Stimulated activated CD4-positive, alpha-beta T cell treated with anti-CD3 and anti-CD28 coated beads, Interleukin-12 subunit alpha, Interleukin-12 subunit beta, amount 100 ng/mL, for 4 hours (primary cell): Measurements from ENCODE around the gene TREML4.

Experiments
- DNase-seq: peaks from one replicate; pipeline ENCODE4 v3.0.0-alpha.2; 2020

The TREML4 gene

DNA sequence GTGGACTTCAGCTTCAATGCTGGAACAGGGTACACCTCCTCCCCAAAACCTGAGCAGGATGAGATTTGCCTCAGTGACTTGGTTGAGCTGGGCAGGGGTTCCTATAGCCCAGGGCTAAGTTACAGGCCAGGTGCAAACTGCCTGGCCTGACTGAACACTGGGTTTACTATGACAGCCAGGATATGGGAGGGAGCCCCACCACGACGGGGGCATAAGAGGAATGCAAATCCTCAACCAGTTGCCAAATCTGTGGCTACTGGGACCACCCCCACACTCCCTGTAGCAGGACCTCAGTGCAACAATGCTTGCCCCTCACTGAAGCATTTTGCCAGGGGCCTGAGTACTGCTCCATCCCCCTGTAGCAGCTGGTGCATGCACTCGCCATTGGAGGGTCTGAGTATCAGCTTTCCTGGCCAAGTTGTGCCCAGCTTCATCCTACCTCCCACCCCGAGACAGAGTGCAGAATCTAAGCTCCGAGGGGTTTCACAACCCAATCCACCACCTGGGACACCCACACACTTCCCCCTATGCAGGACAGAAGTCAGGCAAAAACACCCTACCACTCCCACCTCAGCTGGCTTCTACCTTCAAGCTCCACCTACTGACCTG is 27.6 kb downstream of the TREML4 start:
- DNase-seq: no peak

DNA sequence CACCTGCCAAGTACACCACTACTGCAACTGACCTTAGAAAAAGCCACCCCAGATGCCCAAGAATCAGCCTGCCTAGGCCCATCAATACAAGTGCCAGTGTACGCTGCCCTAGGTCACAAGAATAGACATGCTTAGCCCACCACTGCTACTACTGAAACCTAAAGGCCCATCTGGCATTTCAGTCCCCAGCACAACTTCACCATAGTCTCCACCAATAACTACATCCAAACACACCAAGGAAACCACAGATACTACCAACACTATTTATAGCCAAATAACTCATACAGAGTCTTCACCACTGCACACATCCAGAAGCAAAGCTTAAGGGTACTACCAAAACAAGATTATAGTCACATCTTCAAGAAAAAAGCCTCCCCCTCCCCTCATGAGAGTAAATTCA is 28.2 kb downstream of the TREML4 start:
- no peak for DNase-seq

DNA sequence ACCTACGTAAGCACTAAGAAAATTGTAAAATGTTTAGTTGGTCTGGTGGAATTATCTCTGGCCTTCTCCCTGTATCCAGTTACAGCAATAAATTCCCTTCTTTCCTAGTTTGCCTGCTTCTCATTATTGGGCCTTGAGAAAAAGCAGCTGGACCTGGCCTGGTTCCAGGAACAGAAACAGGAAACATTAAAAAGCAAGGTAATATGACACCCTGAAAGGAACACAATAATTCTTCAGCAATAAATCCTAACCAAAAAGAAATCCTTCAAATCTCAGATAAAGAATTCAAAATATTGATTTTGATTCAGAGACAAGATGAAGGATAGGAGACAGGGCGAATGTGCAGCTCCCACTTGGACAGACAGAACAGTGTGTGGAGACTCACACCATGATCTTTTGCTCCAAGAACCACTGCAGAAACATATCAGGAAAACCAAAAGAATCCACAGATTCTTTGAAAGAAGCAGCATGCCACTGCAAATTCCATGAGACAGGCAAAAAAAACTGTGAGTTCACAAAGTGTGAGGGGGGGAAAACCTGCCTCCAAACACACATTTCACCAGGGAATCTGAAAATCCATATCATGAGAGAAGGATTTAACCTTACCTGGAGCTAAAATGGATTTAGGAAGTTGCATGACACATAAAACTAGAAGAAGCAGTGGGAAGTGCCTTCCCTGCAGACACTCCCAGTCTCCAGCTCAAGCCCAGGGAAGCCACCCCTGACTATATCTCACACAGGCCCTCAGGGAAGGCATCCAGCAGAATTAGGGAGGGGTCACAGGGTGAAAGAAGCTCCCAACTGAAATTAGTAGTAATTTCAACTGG is 29.4 kb downstream of the TREML4 start:
- no peak for DNase-seq

DNA sequence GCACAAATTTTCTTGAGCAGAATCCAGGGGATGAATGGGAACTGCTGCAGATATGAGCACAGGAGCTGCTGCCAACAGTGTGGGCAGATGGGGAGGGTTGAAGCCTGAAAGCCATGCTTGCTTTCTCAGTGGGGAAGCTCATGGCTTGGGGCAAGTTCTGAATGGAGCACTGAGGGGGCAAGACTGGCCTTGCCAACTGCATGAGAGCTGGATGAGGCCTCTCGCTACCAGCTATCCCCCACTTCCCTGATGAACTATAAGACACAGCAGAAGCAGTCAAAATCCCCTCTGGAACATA is 30.0 kb downstream of the TREML4 start:
- no peak for DNase-seq

DNA sequence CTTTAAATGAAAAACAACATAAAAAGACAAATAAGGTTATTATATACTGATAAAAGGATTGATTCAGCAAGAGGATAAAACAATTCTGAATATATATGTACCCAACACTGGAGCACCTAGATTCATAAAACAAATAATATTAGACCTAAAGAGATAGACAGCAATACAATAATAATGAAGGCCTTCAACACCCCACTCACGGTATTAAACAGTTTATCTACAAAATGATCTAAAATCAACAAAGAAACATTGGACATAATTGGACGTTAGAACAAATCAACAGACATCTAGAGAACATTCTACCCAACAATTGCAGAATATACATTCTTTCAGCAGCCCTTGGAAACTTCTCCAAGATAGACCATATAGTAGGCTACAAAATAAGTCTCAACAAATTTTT is 34.3 kb downstream of the TREML4 start:
- no peak for DNase-seq

DNA sequence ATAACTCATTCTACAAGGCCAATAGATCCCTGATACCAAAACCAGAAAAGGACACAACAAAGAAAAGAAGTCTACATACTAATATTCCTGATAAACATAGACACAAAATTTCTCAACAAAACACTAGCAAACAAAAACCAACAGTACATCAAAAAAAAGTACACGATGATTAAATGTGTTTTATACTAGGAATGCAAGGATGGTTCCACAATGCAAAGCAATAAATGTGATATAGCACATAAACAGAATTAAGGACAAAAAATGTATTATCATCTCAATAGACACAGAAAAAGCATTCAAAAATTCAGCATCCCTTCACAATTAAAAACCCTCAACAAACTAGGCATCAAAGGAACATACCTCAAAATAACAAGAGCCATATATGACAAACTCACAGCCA is 35.1 kb downstream of the TREML4 start:
- no peak for DNase-seq

DNA sequence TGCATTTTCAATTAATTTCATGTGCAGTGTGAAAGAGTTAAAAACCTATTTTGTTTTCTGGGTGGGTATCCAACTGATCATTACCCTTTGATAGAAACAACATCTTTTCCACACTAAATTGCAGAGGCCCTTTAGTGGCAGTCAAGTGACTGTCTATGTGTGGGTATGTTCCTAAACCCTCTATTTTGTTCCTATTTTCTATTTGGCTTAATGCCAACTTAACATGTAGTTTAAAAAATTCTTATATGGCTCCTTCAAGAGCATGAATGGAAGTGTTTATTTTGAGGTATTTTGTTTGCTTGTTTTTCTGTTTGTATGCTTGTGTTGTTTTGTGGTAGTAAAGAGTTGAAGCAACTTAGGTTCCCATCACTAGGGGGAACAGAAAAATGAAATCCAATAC is 38.4 kb downstream of the TREML4 start:
- no peak for DNase-seq

DNA sequence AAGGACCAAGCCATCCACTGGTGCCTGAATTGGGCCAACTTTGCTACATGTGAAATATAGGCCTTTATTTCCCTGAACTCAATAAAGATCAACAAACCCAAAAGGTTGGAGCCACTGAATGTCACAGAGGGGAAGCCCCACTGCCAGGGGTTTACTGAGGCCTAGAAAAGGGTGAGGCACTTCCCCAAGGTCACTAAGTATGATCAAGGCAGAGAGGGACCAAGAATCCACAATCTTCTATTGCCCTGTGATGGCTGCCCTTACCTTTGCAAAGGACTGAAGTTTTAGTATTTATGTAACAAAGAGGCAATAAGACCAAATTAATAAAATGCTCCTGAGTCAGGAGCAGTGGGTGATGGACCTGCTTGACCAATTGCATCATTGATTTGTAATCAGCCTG is 40.3 kb downstream of the TREML4 start:
- no peak for DNase-seq

DNA sequence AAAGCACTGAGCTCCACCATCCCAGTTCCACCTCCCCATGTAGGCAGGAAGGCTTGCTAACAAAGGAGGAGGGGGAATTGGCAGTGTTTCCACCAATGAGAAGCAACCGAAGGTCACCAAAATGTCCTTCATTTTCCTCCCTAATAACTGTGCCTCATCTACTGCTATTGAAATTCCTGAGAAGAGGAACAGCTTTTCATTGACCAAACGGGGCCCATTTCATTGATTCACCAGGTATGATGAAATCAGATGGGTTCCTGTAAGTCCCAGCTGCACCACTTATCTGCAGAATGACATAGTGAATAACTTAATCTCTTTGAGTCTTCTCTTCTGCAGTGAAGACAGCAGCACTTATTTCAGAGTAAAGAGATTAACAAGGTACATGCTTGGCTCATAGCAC is 41.0 kb downstream of the TREML4 start:
- DNase-seq: no peak

DNA sequence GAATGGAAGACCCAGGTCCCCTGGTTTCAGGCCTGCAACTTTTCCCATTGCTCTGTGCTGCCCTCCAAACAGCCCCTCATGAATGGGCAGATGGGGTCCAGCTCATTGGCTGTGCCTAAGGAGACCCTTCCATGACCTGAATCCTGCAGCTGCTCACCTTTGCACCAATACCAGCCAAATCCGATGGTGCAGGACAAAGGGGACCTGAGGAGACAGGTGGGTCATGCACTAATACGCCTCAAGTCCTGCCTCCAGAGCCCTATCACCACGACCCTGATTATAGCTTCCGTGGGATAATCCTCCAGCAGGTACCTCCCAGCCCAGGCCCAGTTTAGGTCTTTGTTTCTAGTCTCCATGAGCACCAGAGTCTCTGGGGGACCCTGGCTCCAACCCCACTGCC is 41.6 kb downstream of the TREML4 start:
- DNase-seq: no peak

DNA sequence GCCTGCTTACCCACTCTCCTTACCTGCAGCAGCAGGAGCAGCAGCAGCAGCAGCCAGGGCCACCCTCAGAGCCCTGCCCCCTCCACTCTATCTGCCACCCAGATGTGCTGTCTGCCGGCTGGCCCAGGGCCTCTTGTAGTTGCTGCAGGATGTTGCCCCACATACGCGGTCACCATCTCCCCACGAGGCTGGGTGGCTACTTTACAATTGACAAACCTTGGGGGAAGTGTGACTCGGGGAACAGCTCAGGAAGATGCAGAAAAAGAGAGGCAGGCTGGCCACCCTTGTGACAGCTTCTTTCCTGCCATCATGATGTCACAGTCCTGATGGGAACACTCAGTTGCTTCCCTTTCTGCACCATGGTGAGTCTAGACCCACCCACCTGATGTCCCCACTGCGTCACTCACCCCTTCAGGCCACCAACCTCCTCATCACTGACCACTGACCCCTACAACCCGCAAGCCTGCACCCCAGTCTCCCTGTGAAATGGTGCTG is 43.8 kb downstream of the TREML4 start:
- DNase-seq: no peak

DNA sequence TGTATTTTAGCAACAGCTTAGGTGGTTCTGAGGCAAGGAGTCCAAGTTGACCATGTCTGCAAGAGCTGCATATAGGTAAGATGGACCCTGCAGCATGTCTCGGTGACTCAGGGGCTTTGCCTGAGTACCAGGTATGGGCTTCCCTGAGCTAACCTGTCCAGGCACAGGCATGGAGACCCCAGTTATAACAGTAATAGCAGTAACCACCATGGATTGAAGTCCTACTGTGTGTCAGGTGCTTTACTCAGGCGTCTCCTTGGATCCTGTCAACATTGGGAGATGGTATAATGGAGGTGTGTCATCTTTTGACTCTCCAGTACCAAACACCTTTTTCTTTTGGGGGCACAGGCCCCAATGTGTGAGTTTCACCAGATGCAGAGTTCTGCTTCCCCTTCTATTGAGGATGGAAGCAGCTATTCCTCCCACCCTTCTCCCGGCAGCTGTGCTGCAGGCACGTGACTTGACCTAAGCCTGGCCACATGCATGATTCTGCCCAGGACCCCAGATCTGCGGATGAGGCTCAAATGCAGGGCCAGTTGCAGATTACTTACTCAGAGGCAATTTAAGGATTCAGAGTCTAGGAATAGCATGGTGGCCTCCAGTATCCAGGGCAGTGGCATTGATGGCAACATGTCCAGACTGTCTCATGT is 44.6 kb downstream of the TREML4 start:
- DNase-seq: no peak

DNA sequence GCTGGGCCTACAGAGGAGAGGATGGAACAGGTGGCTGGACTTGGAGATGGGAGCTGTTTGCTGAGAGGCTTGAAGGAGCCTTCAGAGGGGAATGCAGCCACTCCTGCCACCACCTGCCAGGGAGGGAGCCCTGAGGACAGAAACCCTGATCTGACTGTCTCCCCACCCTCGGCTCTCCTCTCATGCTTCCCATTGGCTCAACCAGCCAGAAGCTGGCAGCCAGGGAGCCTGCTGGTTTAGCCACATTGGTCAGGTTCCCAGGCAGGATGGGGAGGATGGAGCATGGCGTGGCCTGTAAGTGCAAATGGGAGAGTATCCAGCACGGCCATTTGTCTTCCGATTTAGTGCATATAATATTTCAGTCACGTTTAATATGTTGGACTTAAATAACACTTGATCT is 45.6 kb downstream of the TREML4 start:
- no peak for DNase-seq

DNA sequence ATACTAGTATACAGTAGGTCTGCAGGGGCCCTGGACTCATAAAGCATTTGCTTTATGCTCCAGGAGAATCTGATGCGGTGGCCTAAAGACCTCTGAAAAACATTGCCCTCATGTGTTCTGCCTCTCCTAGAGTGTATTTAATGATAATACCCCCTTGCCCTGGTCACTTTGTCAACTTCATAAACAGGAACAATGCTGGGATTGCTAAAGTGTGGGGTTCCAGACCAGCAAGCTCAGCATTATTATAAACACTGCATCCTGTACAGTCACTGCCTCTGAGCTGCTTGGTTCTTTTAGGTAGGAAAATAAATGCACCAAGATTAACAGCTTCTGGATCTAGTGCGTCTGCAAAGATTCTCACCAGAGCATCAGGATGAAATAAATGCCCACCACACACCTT is 46.1 kb downstream of the TREML4 start:
- no peak for DNase-seq

DNA sequence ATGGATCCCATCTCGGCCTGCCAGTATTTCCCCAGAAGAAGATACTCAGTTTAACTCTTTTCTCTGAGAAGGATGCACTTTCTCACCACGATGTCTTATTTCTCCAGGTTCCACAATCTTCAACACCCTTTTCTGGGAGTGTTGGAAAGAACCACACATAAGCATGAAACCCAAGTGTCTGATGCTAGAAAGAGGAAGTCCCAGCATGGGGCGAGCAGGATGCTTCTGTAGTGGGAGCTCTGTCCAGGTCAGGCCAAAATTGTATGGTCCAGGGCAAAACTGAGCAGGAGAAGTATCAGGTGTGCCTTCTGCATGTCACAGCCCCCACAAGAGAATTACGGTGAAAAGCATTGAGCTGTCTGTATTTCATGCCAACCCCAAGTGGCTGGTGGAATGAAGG is 47.3 kb downstream of the TREML4 start:
- no peak for DNase-seq

DNA sequence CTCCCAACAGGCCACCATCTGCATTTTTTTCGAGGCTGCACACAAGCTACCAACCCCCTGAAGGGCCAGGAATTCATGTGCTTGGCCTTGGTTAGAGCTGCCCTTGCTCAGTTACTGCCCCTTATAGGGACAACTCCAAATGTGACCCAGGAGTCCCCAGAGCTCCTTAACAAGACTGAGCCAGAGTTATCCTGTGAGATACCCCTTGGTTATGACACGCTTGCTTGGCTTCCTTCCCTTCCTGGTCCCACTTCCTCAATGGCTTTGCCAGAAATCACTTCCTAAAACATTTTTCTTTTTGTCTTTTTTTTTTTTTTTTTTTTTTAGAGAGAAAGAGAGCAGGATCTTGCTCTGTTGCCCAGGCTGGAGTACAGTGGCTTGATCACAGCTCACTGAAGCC is 49.5 kb downstream of the TREML4 start:
- no peak for DNase-seq

DNA sequence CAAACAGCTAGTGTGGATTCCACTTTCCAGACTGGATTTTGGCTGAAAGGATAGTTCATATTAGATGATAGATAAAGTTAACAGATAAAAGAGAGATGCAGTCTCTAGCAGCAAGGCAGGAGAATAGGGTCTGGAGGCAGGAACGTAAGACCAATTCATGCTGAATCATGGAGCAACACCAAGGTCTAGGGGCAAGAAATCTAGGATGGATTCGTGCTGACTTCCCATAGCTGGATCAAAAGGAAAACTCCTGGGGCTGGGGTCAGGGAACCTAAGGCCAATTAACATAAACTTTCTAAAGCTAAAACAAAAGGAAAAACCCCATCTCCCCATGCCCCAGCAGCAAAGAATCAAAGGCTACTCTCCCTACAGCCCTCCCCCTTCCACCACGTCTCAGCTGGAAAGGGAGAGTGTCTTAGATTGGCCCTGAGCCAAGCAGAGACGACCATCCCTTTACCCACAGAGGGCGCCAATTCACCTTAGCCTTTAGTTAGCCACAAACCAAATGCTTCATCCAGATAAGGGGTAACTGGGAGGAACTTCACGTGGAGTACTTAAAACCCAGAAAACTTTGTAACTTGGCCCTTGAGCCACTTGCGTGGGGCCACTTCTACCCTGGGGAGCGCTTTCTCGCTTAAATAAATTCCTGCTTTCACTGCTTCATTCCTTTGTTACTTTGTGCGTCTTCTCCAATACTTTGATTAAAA is 50.7 kb downstream of the TREML4 start:
- DNase-seq: peak; percentile 45

DNA sequence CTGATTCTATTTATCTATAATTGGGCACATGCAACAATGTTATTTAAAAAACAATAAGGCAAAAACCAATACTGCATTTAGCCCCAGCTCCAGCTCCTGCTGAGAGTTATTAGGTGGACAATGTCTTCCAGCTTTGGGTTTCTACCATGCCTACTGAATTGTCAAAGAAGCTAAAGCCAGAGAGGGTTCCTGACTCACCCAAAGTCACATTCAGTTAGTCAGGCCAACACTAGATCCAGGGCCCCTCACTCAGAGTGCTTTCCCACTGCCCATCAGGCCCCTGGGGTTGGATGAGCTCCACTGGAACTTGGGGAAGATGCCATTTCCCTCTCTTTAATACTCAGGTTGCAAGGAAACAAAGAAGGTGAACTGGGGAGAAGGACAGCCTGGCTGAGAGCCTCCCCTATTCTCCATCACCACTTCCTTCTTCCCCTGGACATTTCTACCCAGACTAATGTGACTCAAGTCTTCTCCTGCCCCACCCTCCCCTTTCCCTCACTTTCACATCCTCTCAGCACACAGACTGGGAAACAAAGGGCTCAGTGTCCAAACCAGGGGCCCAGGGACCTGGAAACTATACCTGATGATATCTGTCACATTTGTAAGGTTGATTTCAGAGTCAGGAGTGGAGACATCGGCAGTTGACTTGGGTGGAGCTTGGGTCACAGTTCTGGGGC is 52.4 kb downstream of the TREML4 start:
- no peak for DNase-seq

DNA sequence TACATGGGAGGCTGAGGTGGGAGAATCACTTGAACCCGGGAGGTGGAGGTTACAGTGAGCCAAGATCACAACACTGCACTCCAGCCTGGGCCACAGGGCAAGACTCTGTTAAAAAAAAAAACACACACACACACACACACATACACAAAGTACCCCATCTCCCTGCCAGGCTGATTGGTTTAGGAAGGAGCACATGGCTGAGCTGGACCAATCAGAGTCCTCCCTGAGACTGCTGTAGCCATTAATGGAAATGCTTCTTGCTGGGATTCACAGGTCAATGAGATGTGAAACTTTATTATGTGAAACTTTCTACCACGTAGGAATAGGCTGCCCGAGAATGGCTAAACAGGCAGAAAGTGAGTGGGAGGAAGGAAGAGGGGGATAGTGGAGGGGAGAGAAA is 55.5 kb downstream of the TREML4 start:
- DNase-seq: no peak

DNA sequence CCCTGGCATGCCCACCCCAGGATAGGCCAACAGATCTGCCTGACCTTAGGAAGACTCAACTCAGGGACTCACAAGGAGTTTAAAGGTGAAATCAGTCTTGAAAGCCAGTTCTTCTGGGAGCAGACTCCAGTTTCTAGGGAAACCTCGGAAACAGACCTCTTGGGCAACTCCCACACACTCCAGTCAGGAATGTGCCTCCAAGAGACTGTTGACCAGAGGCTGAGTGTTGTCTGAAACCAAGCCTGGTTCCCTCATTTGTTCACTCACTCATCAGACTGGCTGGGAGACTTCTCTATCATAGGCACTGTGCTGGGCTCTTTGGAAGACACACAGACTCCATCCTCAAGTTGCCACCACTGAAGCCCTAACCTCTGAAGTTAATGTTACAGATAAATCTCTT is 56.6 kb downstream of the TREML4 start:
- DNase-seq: no peak

DNA sequence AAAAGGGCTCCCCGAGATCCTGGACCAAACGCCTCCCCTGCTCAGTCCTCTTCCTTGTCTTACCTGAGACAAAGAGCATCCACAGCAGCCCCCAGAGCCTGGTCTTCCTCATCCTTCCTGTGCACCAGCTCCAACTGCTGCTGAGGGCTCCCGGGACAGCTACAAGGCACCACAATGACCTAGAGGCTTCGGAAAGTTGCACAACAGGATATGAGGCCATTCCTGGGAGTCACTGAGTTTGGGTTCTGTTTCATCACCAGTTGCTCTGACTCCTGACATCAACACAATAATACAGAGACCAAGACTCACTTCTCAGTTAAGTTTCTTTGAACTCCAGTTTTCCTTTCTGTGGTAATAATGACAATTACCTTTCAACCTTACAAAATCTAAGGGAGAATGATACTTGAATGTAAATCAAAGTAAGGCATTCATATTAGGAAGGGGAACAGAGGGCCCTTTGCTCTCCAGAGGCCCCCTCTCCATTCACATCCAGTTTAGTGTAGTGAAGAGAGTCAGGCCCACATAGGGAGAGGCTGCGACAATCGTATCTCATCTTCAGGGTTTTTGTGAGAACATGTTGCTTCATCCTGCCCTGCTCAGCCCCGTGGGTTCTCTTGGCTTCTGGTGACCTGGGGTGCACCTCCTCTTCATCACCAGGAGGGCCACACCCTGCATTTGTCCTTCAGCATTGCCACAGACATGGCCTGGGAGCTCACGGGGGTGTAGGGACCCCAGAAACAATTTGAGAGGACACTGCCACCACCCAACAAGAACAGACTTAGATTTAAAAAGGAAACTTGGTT is 58.6 kb downstream of the TREML4 start, which contains the start of gene TREM1:
Gene TREM1, minus strand, starts transcription at position 139 of the 803 bp plus-strand sequence. Its CDS starts 27 bp downstream, at position 112.
- no peak for DNase-seq
